ENCODE measurements around the gene AKAP9.

The AKAP9 gene

GRCh38 chr7:92158660-92159575 lies 218.3 kb downstream of the AKAP9 start:
- TF ChIP-seq CTCF (IDR thresholded peaks at IDR 0.05; ENCODE audit: borderline replicate concordance, insufficient read depth, low read depth, low read length): no peak
- H3K4me3 ChIP-seq (ENCODE audit: low read depth, low read length): no peak overlapping the region
